HEK293T (cell line): ENCODE data around the gene ATP8A1.

Experiments used
- CTCF ChIA-PET: fragments of 350-600 bp; formaldehyde crosslinking; extraction: SDS; loops from one replicate; lab custom pipeline; 2021; ENCODE audit warnings: antibody characterized with exemption, inconsistent platforms; lab: Yijun Ruan, JAX
- POLR2A ChIA-PET: fragments of 350-600 bp; formaldehyde crosslinking; extraction: SDS; loops from one replicate; lab custom pipeline; 2020; ENCODE audit warnings: antibody characterized with exemption, inconsistent platforms; lab: Yijun Ruan, JAX
- DNase-seq: peaks from one replicate; pipeline ENCODE4 v3.0.0; 2012; ENCODE audit warnings: mixed read lengths; ENCODE audit errors: extremely low spot score
- ARNT ChIP-seq: fragments of 450-650 bp; IDR thresholded peaks from 2 replicates; pipeline ENCODE4 v1.6.1; 2017; ENCODE audit warnings: mild to moderate bottlenecking
- BHLHE40 ChIP-seq: fragments of 450-650 bp; IDR thresholded peaks from 2 replicates; pipeline ENCODE4 v1.6.1; 2016; ENCODE audit warnings: mild to moderate bottlenecking, moderate library complexity, borderline replicate concordance
- CTBP1 ChIP-seq: fragments of 450-650 bp; IDR thresholded peaks from 2 replicates; pipeline ENCODE4 v1.6.1; 2016; ENCODE audit warnings: borderline replicate concordance
- ELF4 ChIP-seq: fragments of 450-650 bp; IDR thresholded peaks from 2 replicates; pipeline ENCODE4 v1.6.1; 2017; ENCODE audit warnings: antibody characterized with exemption
- FOXA1 ChIP-seq: fragments of 450-650 bp; IDR thresholded peaks from 2 replicates; pipeline ENCODE4 v1.6.1; 2016; ENCODE audit warnings: mild to moderate bottlenecking
- FOXK2 ChIP-seq: fragments of 450-650 bp; IDR thresholded peaks from 2 replicates; pipeline ENCODE4 v1.6.1; 2016; ENCODE audit warnings: mild to moderate bottlenecking
- FOXM1 ChIP-seq: fragments of 450-650 bp; IDR thresholded peaks from 2 replicates; pipeline ENCODE4 v1.6.1; 2017; ENCODE audit warnings: mild to moderate bottlenecking, borderline replicate concordance
- HDGF ChIP-seq: fragments of 450-650 bp; IDR thresholded peaks from 2 replicates; pipeline ENCODE4 v1.6.1; 2017; ENCODE audit warnings: antibody characterized with exemption, borderline replicate concordance
- L3MBTL2 ChIP-seq: fragments of 450-650 bp; conservative IDR thresholded peaks from 2 replicates; pipeline ENCODE4 v1.6.1; 2016; ENCODE audit warnings: mild to moderate bottlenecking
- LEF1 ChIP-seq: fragments of 450-650 bp; IDR thresholded peaks from 2 replicates; pipeline ENCODE4 v1.6.1; 2017; ENCODE audit warnings: mild to moderate bottlenecking, borderline replicate concordance
- NFRKB ChIP-seq: fragments of 450-650 bp; IDR thresholded peaks from 2 replicates; pipeline ENCODE4 v1.6.1; 2016; ENCODE audit warnings: mild to moderate bottlenecking, moderate library complexity
- SP1 ChIP-seq: fragments of 450-650 bp; IDR thresholded peaks from 2 replicates; pipeline ENCODE4 v1.6.1; 2017
- SUZ12 ChIP-seq: fragments of 450-650 bp; IDR thresholded peaks from 2 replicates; pipeline ENCODE4 v1.6.1; 2016; ENCODE audit warnings: mild to moderate bottlenecking
- TARDBP ChIP-seq: fragments of 450-650 bp; IDR thresholded peaks from 2 replicates; pipeline ENCODE4 v1.6.1; 2016
- ZNF384 ChIP-seq: fragments of 450-650 bp; IDR thresholded peaks from 2 replicates; pipeline ENCODE4 v1.6.1; 2016
- TF ChIP-seq, protein P1 (sequence below): fragments of 450-650 bp; IDR thresholded peaks from 2 replicates; pipeline ENCODE4 v1.6.1; 2016

The ATP8A1 gene

DNA sequence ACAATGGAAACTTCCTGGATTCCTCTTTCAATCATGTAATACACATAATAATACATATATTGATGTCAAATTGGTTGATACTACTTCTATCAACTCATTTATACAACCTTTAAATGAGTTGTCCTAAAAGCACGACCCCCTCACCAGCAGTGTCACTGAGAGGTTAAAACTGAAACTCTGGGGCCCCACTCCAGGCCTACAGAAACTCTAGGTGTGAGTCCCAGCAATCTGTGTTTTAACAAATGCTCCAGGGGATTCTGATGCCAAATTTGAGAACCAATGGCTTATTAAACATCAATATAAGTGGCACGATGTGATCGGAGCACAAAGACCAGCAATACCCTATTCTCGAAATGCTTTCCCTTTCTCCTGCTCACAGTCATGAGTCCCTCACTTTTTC is 47.9 kb downstream of the ATP8A1 start:
- no peak for TF ChIP-seq L3MBTL2
- TF ChIP-seq ZNF384, result no peak
- TF ChIP-seq FOXM1, result no peak
- no peak for TF ChIP-seq NFRKB
- TF ChIP-seq ELF4, result no peak
- no peak for TF ChIP-seq ARNT
- TF ChIP-seq, protein P1, sequence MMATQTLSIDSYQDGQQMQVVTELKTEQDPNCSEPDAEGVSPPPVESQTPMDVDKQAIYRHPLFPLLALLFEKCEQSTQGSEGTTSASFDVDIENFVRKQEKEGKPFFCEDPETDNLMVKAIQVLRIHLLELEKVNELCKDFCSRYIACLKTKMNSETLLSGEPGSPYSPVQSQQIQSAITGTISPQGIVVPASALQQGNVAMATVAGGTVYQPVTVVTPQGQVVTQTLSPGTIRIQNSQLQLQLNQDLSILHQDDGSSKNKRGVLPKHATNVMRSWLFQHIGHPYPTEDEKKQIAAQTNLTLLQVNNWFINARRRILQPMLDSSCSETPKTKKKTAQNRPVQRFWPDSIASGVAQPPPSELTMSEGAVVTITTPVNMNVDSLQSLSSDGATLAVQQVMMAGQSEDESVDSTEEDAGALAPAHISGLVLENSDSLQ, result no peak
- no peak for TF ChIP-seq FOXA1
- DNase-seq, result no peak
- ChIA-PET POLR2A (no interaction called here), CTCF (no interaction called here)

DNA sequence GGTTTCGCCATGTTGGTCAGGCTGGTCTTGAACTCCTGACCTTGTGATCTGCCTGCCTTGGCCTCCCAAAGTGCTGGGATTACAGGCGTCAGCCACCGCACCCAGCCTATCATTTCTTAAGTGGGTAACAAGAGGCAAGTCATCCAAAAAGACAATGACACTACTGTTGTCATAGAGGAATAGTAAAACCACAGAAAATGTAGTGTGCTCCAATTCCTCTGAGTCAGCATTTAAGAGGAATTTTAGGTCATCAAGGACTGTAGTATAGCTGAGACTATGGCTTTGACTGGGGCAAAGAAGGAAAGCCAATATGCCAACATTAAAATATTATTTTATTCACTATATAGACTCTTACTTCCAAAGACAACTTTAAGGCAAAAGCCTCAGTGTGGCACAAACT is 48.4 kb downstream of the ATP8A1 start:
- no peak for DNase-seq
- ChIA-PET CTCF (no interaction called here), POLR2A (no interaction called here)
- no peak for TF ChIP-seq ZNF384
- TF ChIP-seq HDGF, result no peak
- TF ChIP-seq, protein P1, result no peak
- TF ChIP-seq SUZ12, result no peak
- no peak for TF ChIP-seq CTBP1
- no peak for TF ChIP-seq NFRKB
- no peak for TF ChIP-seq LEF1
- no peak for TF ChIP-seq FOXM1
- TF ChIP-seq L3MBTL2, result no peak
- TF ChIP-seq FOXA1, result no peak
- TF ChIP-seq TARDBP, result no peak
- no peak for TF ChIP-seq ARNT
- TF ChIP-seq ELF4, result no peak
- no peak for TF ChIP-seq SP1
- TF ChIP-seq BHLHE40, result no peak

DNA sequence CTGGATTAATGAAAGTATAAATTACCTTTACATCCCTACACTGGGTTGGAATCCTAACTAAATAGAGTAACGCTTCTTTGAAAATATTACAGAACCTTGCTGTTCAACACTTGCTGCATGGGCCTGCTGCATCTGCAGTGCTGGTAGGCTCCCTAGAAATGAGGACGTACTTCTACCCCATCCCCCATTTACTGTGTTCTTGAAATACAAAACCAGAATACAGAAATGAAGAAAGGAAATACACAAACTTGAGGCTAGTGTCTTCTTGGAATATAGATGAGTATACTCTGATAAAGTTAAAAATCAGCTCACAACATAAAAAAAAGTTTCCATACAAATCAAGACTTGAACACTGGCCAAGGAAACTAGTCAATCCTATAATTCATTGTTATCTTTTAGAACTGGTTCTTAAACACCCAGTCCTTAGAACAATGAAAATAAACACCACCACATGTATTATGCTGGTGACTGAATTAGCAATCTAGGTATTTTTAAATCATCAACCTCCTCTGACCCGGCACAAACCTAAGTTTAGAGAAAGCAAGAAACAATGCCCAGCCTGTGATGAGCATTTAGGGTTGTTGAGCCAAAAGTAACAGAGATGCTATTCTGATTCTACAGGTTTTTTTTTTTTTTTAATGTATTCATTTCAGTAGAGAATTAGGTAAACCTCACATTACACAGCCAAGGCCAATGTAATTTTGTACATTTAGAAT is 49.7 kb downstream of the ATP8A1 start:
- CTCF ChIA-PET, result interaction anchor here (0.6 kb wide), 1 partner anchor 169 kb away, joined by 3 read pairs; no protein-coding TSS in a partner anchor
- TF ChIP-seq ZNF384 (no peak), HDGF (no peak), SP1 (no peak), ARNT (no peak), FOXA1 (no peak), SUZ12 (no peak), NFRKB (no peak), CTBP1 (no peak), LEF1 (no peak)
- TF ChIP-seq, protein P1, result no peak
- POLR2A ChIA-PET, result no interaction called here
- DNase-seq, result no peak

DNA sequence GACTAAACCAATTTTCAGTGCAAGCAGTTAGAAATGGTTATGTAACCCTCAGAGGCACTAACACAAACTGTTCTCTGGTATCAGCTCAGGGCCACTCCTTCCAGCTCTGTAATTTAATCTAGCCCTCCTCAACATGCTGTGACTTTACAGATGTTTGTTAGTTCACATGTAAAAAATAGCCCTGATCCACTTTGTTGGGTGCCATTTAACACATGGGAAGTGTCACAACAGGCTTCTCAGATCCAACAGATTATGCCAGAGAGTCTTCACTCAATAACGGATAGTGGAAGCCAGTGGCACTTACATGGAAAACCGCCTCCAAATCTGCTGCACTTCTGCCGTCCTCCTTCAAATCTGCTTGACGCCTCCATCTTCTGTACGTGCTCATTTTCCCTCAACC is 51.6 kb downstream of the ATP8A1 start:
- ChIA-PET POLR2A (no interaction called here), CTCF (no interaction called here)
- TF ChIP-seq FOXM1 (no peak), NFRKB (no peak), FOXA1 (no peak), ZNF384 (no peak), BHLHE40 (no peak), CTBP1 (no peak), ARNT (no peak), HDGF (no peak), SP1 (no peak), SUZ12 (no peak), L3MBTL2 (no peak), ELF4 (no peak), LEF1 (no peak), TARDBP (no peak)
- TF ChIP-seq, protein P1, result no peak
- no peak for DNase-seq

DNA sequence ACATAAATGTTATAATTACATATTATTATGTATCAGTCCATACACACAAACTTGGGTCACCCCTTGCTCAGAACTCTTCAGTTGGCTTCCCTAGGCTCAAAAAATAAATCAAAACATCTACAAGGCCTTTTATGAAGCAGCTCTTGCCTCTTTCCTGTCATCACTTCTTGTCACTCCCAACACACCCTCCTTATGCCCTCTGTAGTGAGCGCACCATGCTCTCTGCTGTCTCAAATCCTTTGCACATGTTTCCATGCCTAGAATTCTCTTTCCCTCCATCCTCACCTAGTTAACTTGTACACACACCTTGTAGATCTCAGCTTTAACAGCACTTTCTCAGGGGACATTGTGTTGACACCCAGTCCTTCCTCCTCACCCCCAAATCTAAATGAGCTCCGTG is 53.0 kb downstream of the ATP8A1 start:
- POLR2A ChIA-PET, result no interaction called here
- TF ChIP-seq NFRKB, result no peak
- no peak for TF ChIP-seq SUZ12
- TF ChIP-seq, protein P1, result no peak
- TF ChIP-seq ARNT, result no peak
- no peak for TF ChIP-seq FOXM1
- TF ChIP-seq BHLHE40, result no peak
- TF ChIP-seq FOXK2, result no peak
- no peak for TF ChIP-seq L3MBTL2
- TF ChIP-seq LEF1, result no peak
- TF ChIP-seq ZNF384, result no peak
- TF ChIP-seq SP1, result no peak
- TF ChIP-seq CTBP1, result no peak
- TF ChIP-seq ELF4, result no peak
- no peak for TF ChIP-seq HDGF
- no peak for TF ChIP-seq FOXA1
- no peak for TF ChIP-seq TARDBP
- no peak for DNase-seq
- CTCF ChIA-PET, result no interaction called here
